K562 (cell line): ENCODE results near the gene LSM8. TPM values are rescaled to one million over a fixed set of nuclear protein-coding genes. Genes with fewer than 3 reads are reported as not detected.

Experiments used
- BCL6 ChIP-seq: fragments of 250-450 bp; sonication (Bioruptor Pico); IDR thresholded peaks from 2 replicates; pipeline ENCODE4 v1.4.0; 2020
- BCLAF1 ChIP-seq, 2 experiments: fragments of 450-650 bp in 1 of 2; IDR thresholded peaks; 2 replicates each; pipeline ENCODE4 v1.6.1; 2011 to 2017; ENCODE audit warnings: low read depth in 2 of 2, antibody characterized with exemption in 1 of 2, borderline replicate concordance in 1 of 2, low read length in 1 of 2, mild to moderate bottlenecking in 1 of 2, mixed read lengths in 1 of 2; ENCODE audit not compliant: control insufficient read depth in 1 of 2
- CC2D1A ChIP-seq: fragments of 450-650 bp; IDR thresholded peaks from 2 replicates; pipeline ENCODE4 v1.6.1; 2017; ENCODE audit warnings: mild to moderate bottlenecking
- E2F8 ChIP-seq: fragments of 450-650 bp; IDR thresholded peaks from 2 replicates; pipeline ENCODE4 v1.7.1; 2018; ENCODE audit warnings: mild to moderate bottlenecking, low read depth; ENCODE audit not compliant: partially characterized antibody
- ETV1 ChIP-seq: fragments of 450-650 bp; conservative IDR thresholded peaks from 2 replicates; pipeline ENCODE4 v1.6.1; 2016; ENCODE audit warnings: missing genetic modification characterization, control low read depth, low read depth, missing compliant biosample characterization
- FOXJ3 ChIP-seq: sonication (generic); formaldehyde crosslinking; IDR thresholded peaks from 2 replicates; pipeline ENCODE4 v1.4.0; 2020; ENCODE audit warnings: mild to moderate bottlenecking, missing genetic modification reagents
- GTF2B ChIP-seq: IDR thresholded peaks from 2 replicates; pipeline ENCODE4 v1.6.1; 2011; ENCODE audit not compliant: insufficient read length; ENCODE audit errors: extremely low read depth
- NFE2 ChIP-seq: IDR thresholded peaks from 2 replicates; pipeline ENCODE4 v1.6.1; 2014; ENCODE audit warnings: antibody characterized with exemption, low read depth
- NR2F6 ChIP-seq: fragments of 450-650 bp; formaldehyde crosslinking; IDR thresholded peaks from 2 replicates; pipeline ENCODE4 v1.4.0; 2020; ENCODE audit warnings: mild to moderate bottlenecking
- RAD21 ChIP-seq, 2 experiments: fragments of 250-450 bp in 1 of 2; fragments of 450-650 bp in 1 of 2; sonication (Bioruptor Pico) in 1 of 2; formaldehyde crosslinking in 1 of 2; IDR thresholded peaks in 1 of 2; conservative IDR thresholded peaks in 1 of 2; 2 replicates each; pipeline versions ENCODE4 v1.4.0 to v1.8.0; 2020 to 2022; ENCODE audit warnings: mild to moderate bottlenecking in 2 of 2, moderate library complexity in 1 of 2
- RHOXF2B ChIP-seq: fragments of 250-450 bp; sonication (Bioruptor Pico); conservative IDR thresholded peaks from 2 replicates; pipeline ENCODE4 v1.5.1; 2021
- SAFB2 ChIP-seq: fragments of 200-400 bp; formaldehyde crosslinking; IDR thresholded peaks from 2 replicates; pipeline ENCODE4 v1.6.1; 2018; ENCODE audit warnings: borderline replicate concordance, low read length, low read depth, moderate library complexity; ENCODE audit not compliant: severe bottlenecking
- TAF9B ChIP-seq: fragments of 450-650 bp; IDR thresholded peaks from 2 replicates; pipeline ENCODE4 v1.6.1; 2018; ENCODE audit warnings: mild to moderate bottlenecking; ENCODE audit not compliant: partially characterized antibody
- TCF7L2 ChIP-seq: fragments of 150-350 bp; IDR thresholded peaks from 2 replicates; pipeline ENCODE4 v1.6.1; 2016; ENCODE audit warnings: low read depth, mild to moderate bottlenecking, low read length, moderate library complexity
- ZMIZ1 ChIP-seq, 2 experiments: fragments of 150-350 bp in 1 of 2; IDR thresholded peaks; 2 replicates each; pipeline ENCODE4 v1.6.1; 2012 to 2016; ENCODE audit warnings: low read depth in 2 of 2, low read length in 2 of 2, mild to moderate bottlenecking in 1 of 2, moderate library complexity in 1 of 2
- ZNF436 ChIP-seq: fragments of 250-450, 450-650 bp; sonication (Bioruptor Pico); formaldehyde crosslinking; IDR thresholded peaks from 2 replicates; pipeline ENCODE4 v1.7.0; 2020; ENCODE audit warnings: mild to moderate bottlenecking
- polyA plus RNA-seq, 8 experiments: library from polyadenylated mRNA; depleted of rRNA in 4 of 8; stranded (reverse) in 5 of 8; unstranded in 3 of 8; fragments of >200 nt; fragmentation: Nextera tagmentation in 2 of 8; fragmentation: Illumina TruSeq in 1 of 8; extraction: Ambion mirVana in 2 of 8; extraction: Trizol in 1 of 8; gene quantifications; 2 replicates each; pipeline versions ENCODE4 v1.2.1 to v1.2.3, GENCODE V29; 2011 to 2014; ENCODE audit warnings: inconsistent platforms in 1 of 8, missing spikeins in 1 of 8
- total RNA-seq, 7 experiments: library from RNA; depleted of rRNA in 6 of 7; stranded (reverse); fragments of >200 nt in 6 of 7; fragmentation: Illumina TruSeq in 2 of 7; extraction: Trizol in 2 of 7; gene quantifications; 2 replicates each; pipeline versions ENCODE4 v1.2.1 to v1.2.3, GENCODE V29; 2011 to 2021; ENCODE audit warnings: low replicate concordance in 1 of 7

The LSM8 gene
- total and polyA plus RNA-seq, 9 of the 15 experiments (the other 6 are each of a cell fraction or from before 2014, with no cell fraction given), result 81.5 to 340 (median 180) TPM

- TF ChIP-seq TAF9B, result peak; percentile 94
- TF ChIP-seq NR2F6 (CRISPR knock-in tag), result 0 out of 2 replicates have a peak, but pooled peaks have one; percentile 69
- TF ChIP-seq ETV1, result peak; percentile 77
- 0 out of 2 replicates have a peak, but pooled peaks have one; percentile 50 for TF ChIP-seq ZNF436 (CRISPR knock-in tag)
- TF ChIP-seq E2F8, result no peak
- no peak for TF ChIP-seq BCL6 (CRISPR knock-in tag)
- no peak for TF ChIP-seq SAFB2
- no peak for TF ChIP-seq BCLAF1 (IDR thresholded peaks at IDR 0.05; ENCODE audit: borderline replicate concordance in 1 of 2, control insufficient read depth in 1 of 2, low read depth in 2 of 2, low read length in 1 of 2)
- peak in 1 of 2 experiments; percentile 60; a peak in 1 of 4 replicates for TF ChIP-seq ZMIZ1 (IDR thresholded peaks at IDR 0.05; ENCODE audit: low read depth in 2 of 2, low read length in 2 of 2)
- no peak for TF ChIP-seq RHOXF2B
- no peak for TF ChIP-seq RAD21 (CRISPR knock-in tag; conservative IDR thresholded peaks at IDR 0.05 in 1 of 2, IDR thresholded peaks at IDR 0.05 in 1 of 2)
- no peak for TF ChIP-seq FOXJ3 (CRISPR knock-in tag)
- no peak for TF ChIP-seq NFE2
- TF ChIP-seq TCF7L2, result no peak
- no peak for TF ChIP-seq GTF2B
- TF ChIP-seq CC2D1A, result peak; percentile 91
These were observed at the start of gene LSM8 (continued) for GRCh38 chr7:118183786-118184564.
